Measurements from ENCODE around the gene RALBP1.

The RALBP1 gene

GRCh38 chr18:9474983-9475642 lies at the start of gene RALBP1 (continued):
- TF ChIP-seq ZNF660 (tag by site-specific recombination; IDR thresholded peaks at IDR 0.05) = 0 out of 2 replicates have a peak, but pooled peaks have one; percentile 22
- TF ChIP-seq ZNF140 (tag by site-specific recombination; IDR thresholded peaks at IDR 0.05) = no peak
- no peak for TF ChIP-seq ZNF658 (tag by site-specific recombination; IDR thresholded peaks at IDR 0.05)

GRCh38 chr18:9426753-9427152 lies 48.6 kb upstream of the RALBP1 start:
- ChIA-PET CTCF (no interaction called here), POLR2A (no interaction called here)
- Histone ChIP-seq H3K27ac (ENCODE audit: extremely low read depth, low read depth, low read length) (no peak overlapping the region), H3K4me1 (ENCODE audit: control insufficient read depth, insufficient read depth, low read length) (no peaks in the 10 kb centered on the region), H3K4me3 (ENCODE audit: low read depth, low read length) (no peak overlapping the region), H3K9me3 (ENCODE audit: control insufficient read depth, insufficient read depth, low read depth, low read length) (no peaks in the 10 kb centered on the region), H3K36me3 (ENCODE audit: control insufficient read depth in 2 of 2, insufficient read depth in 1 of 2, low read length in 2 of 2) (no peaks in the 10 kb centered on the region)
- TF ChIP-seq ZNF366 (tag by site-specific recombination; conservative IDR thresholded peaks at IDR 0.05) (no peak), ZFHX2 (tag by site-specific recombination; conservative IDR thresholded peaks at IDR 0.05) (no peak), ZBTB48 (tag by site-specific recombination; IDR thresholded peaks at IDR 0.05) (no peak), SCRT2 (tag by site-specific recombination; IDR thresholded peaks at IDR 0.05) (no peak), TRIM28 (IDR thresholded peaks at IDR 0.05; ENCODE audit: borderline replicate concordance, low read length) (no peak), ZNF664 (tag by site-specific recombination; IDR thresholded peaks at IDR 0.05) (no peak), ZNF266 (tag by site-specific recombination; IDR thresholded peaks at IDR 0.05; ENCODE audit: low read depth) (no peak), ZNF184 (tag by site-specific recombination; IDR thresholded peaks at IDR 0.05) (no peak), ZNF10 (tag by site-specific recombination; IDR thresholded peaks at IDR 0.05) (no peak), WT1 (tag by site-specific recombination; IDR thresholded peaks at IDR 0.05) (no peak), ZBTB8A (tag by site-specific recombination; IDR thresholded peaks at IDR 0.05) (no peak), ZNF133 (tag by site-specific recombination; IDR thresholded peaks at IDR 0.05) (no peak), ZNF707 (tag by site-specific recombination; IDR thresholded peaks at IDR 0.05) (no peak), ZNF140 (tag by site-specific recombination; IDR thresholded peaks at IDR 0.05) (no peak), ZNF518A (tag by site-specific recombination; conservative IDR thresholded peaks at IDR 0.05; ENCODE audit: low read depth) (no peak)

GRCh38 chr18:9428301-9428706 lies 47.0 kb upstream of the RALBP1 start:
- TF ChIP-seq IKZF3 (tag by site-specific recombination; IDR thresholded peaks at IDR 0.05) (no peak), EGR2 (tag by site-specific recombination; IDR thresholded peaks at IDR 0.05; ENCODE audit: low read depth) (no peak), ZBTB10 (tag by site-specific recombination; IDR thresholded peaks at IDR 0.05) (no peak), ZNF274 (IDR thresholded peaks at IDR 0.05; ENCODE audit: low read length) (no peak), ZNF274 (tag by site-specific recombination; IDR thresholded peaks at IDR 0.05; ENCODE audit: borderline replicate concordance) (no peak), MZF1 (tag by site-specific recombination; IDR thresholded peaks at IDR 0.05; ENCODE audit: borderline replicate concordance) (no peak), ZNF600 (tag by site-specific recombination; IDR thresholded peaks at IDR 0.05) (no peak), BCL11A (tag by site-specific recombination; IDR thresholded peaks at IDR 0.05; ENCODE audit: low read depth) (no peak), ZNF184 (tag by site-specific recombination; IDR thresholded peaks at IDR 0.05) (no peak), ZNF214 (tag by site-specific recombination; IDR thresholded peaks at IDR 0.05; ENCODE audit: borderline replicate concordance) (no peak)
- no peak overlapping the region for H3K4me3 ChIP-seq (ENCODE audit: low read depth, low read length)
- H3K36me3 ChIP-seq (ENCODE audit: control insufficient read depth in 2 of 2, insufficient read depth in 1 of 2, low read length in 2 of 2) = no peaks in the 10 kb centered on the region
- ChIA-PET CTCF (interaction anchor here (0.7 kb wide), 1 partner anchor 67 kb away, joined by 3 read pairs; no protein-coding TSS in a partner anchor), POLR2A (interaction anchor here (0.7 kb wide), 1 partner anchor 94 kb away, joined by 3 read pairs; the partner anchor contains the start of gene TWSG1)
- H3K27ac ChIP-seq (ENCODE audit: extremely low read depth, low read depth, low read length) = no peak overlapping the region
- H3K4me1 ChIP-seq (ENCODE audit: control insufficient read depth, insufficient read depth, low read length) = no peaks in the 10 kb centered on the region
- no peaks in the 10 kb centered on the region for H3K9me3 ChIP-seq (ENCODE audit: control insufficient read depth, insufficient read depth, low read depth, low read length)

Data from HEK293 (cell line).